ENCODE measurements around the gene WDR91.

The WDR91 gene

GRCh38 chr7:135246191-135246825, 35.0 kb upstream of the WDR91 start:
- TF ChIP-seq TAF1 (IDR thresholded peaks at IDR 0.05; ENCODE audit: low read depth) (no peak), TCF12 (IDR thresholded peaks at IDR 0.05; ENCODE audit: low read depth) (no peak), FOXM1 (IDR thresholded peaks at IDR 0.05; ENCODE audit: borderline replicate concordance, low read depth) (no peak), CEBPB (IDR thresholded peaks at IDR 0.05) (no peak), EP300 (IDR thresholded peaks at IDR 0.05; ENCODE audit: borderline replicate concordance) (no peak), EGR1 (IDR thresholded peaks at IDR 0.05) (no peak), NFIC (IDR thresholded peaks at IDR 0.05) (no peak), TEAD4 (IDR thresholded peaks at IDR 0.05) (no peak), ZBTB7A (IDR thresholded peaks at IDR 0.05; ENCODE audit: low read depth) (no peak), YY1 (IDR thresholded peaks at IDR 0.05; ENCODE audit: low read depth) (no peak), CREB1 (IDR thresholded peaks at IDR 0.05; ENCODE audit: low read depth) (no peak), MAX (IDR thresholded peaks at IDR 0.05) (no peak), RAD21 (IDR thresholded peaks at IDR 0.05; ENCODE audit: low read depth) (no peak), USF1 (IDR thresholded peaks at IDR 0.05) (no peak)

DNA sequence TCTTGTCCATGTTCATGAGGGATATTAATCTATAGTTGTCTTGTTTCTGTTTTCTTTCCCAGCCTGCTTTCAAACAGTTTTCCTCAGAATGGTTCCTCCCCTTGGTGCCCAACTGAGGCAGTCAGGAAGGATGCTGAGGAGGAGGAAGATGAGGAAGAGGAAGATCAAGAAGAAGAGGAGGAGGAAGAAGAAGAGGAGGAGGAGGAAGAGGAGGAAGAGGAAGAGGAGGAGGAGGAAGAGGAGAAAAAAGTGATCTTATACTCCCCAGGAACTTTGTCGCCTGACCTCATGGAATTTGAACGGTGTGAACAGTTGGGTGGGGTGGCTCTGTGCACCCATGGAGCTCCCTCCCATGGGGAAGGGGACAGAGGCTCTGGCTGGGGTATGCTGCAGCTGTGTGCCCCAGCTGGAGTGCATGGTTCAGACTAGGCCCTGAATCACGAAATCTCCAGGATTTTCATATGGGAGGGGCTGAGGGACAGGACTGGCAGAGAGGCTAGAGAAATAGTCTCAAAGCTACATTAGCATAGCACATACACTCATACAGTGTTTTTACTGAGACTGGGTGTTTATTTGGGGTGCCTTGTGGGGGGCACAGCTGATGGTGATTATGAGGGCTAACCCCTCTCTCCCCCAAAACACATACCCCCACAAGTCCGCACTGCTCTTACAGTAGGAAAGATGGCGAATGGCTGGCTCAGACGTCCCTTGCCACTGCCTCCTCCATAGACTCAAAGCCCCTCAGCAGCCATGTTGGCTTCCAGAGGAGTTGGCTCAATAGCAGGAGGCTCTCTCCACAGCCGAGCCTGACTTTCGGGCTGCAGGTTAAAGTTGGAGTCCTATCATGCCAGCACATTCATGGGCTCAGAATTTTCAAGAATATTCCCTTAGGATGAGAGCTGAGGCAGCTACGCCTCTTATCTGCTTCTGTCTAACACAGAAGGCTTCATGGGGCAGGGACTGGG, 34.2 kb upstream of the WDR91 start:
- TF ChIP-seq ZBTB7A (IDR thresholded peaks at IDR 0.05; ENCODE audit: low read depth) = no peak
- TF ChIP-seq EP300 (IDR thresholded peaks at IDR 0.05; ENCODE audit: borderline replicate concordance) = no peak
- TF ChIP-seq RAD21 (IDR thresholded peaks at IDR 0.05; ENCODE audit: low read depth) = no peak
- TF ChIP-seq CEBPB (IDR thresholded peaks at IDR 0.05) = no peak
- TF ChIP-seq NFIC (IDR thresholded peaks at IDR 0.05) = no peak
- TF ChIP-seq MAX (IDR thresholded peaks at IDR 0.05) = no peak
- TF ChIP-seq TAF1 (IDR thresholded peaks at IDR 0.05; ENCODE audit: low read depth) = no peak
- no peak for TF ChIP-seq FOXM1 (IDR thresholded peaks at IDR 0.05; ENCODE audit: borderline replicate concordance, low read depth)
- TF ChIP-seq TCF12 (IDR thresholded peaks at IDR 0.05; ENCODE audit: low read depth) = no peak
- no peak for TF ChIP-seq YY1 (IDR thresholded peaks at IDR 0.05; ENCODE audit: low read depth)
- TF ChIP-seq, protein P1, sequence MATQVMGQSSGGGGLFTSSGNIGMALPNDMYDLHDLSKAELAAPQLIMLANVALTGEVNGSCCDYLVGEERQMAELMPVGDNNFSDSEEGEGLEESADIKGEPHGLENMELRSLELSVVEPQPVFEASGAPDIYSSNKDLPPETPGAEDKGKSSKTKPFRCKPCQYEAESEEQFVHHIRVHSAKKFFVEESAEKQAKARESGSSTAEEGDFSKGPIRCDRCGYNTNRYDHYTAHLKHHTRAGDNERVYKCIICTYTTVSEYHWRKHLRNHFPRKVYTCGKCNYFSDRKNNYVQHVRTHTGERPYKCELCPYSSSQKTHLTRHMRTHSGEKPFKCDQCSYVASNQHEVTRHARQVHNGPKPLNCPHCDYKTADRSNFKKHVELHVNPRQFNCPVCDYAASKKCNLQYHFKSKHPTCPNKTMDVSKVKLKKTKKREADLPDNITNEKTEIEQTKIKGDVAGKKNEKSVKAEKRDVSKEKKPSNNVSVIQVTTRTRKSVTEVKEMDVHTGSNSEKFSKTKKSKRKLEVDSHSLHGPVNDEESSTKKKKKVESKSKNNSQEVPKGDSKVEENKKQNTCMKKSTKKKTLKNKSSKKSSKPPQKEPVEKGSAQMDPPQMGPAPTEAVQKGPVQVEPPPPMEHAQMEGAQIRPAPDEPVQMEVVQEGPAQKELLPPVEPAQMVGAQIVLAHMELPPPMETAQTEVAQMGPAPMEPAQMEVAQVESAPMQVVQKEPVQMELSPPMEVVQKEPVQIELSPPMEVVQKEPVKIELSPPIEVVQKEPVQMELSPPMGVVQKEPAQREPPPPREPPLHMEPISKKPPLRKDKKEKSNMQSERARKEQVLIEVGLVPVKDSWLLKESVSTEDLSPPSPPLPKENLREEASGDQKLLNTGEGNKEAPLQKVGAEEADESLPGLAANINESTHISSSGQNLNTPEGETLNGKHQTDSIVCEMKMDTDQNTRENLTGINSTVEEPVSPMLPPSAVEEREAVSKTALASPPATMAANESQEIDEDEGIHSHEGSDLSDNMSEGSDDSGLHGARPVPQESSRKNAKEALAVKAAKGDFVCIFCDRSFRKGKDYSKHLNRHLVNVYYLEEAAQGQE (IDR thresholded peaks at IDR 0.05; ENCODE audit: low read depth) = no peak
- TF ChIP-seq TEAD4 (IDR thresholded peaks at IDR 0.05) = no peak
- TF ChIP-seq CREB1 (IDR thresholded peaks at IDR 0.05; ENCODE audit: low read depth) = no peak
- TF ChIP-seq EGR1 (IDR thresholded peaks at IDR 0.05) = no peak

GRCh38 chr7:135242096-135242684, 30.9 kb upstream of the WDR91 start:
- TF ChIP-seq USF1 (IDR thresholded peaks at IDR 0.05) (no peak), YY1 (IDR thresholded peaks at IDR 0.05; ENCODE audit: low read depth) (no peak), TCF12 (IDR thresholded peaks at IDR 0.05; ENCODE audit: low read depth) (no peak), TEAD4 (IDR thresholded peaks at IDR 0.05) (no peak), FOXM1 (IDR thresholded peaks at IDR 0.05; ENCODE audit: borderline replicate concordance, low read depth) (no peak), NFIC (IDR thresholded peaks at IDR 0.05) (no peak), RAD21 (IDR thresholded peaks at IDR 0.05; ENCODE audit: low read depth) (no peak), MAX (IDR thresholded peaks at IDR 0.05) (no peak), CEBPB (IDR thresholded peaks at IDR 0.05) (no peak), TAF1 (IDR thresholded peaks at IDR 0.05; ENCODE audit: low read depth) (no peak), EP300 (IDR thresholded peaks at IDR 0.05; ENCODE audit: borderline replicate concordance) (no peak)
- TF ChIP-seq, protein P1 (IDR thresholded peaks at IDR 0.05; ENCODE audit: low read depth) = no peak

- TF ChIP-seq EGR1 (IDR thresholded peaks at IDR 0.05) = no peak
Measured at GRCh38 chr7:135240441-135240840, 29.1 kb upstream of the WDR91 start.

- TF ChIP-seq CEBPB (IDR thresholded peaks at IDR 0.05) = no peak
- TF ChIP-seq EGR1 (IDR thresholded peaks at IDR 0.05) = no peak
- no peak for TF ChIP-seq TCF12 (IDR thresholded peaks at IDR 0.05; ENCODE audit: low read depth)
- TF ChIP-seq TAF1 (IDR thresholded peaks at IDR 0.05; ENCODE audit: low read depth) = no peak
- no peak for TF ChIP-seq MAX (IDR thresholded peaks at IDR 0.05)
- TF ChIP-seq NFIC (IDR thresholded peaks at IDR 0.05) = no peak
- no peak for TF ChIP-seq FOXM1 (IDR thresholded peaks at IDR 0.05; ENCODE audit: borderline replicate concordance, low read depth)
- no peak for TF ChIP-seq ZBTB7A (IDR thresholded peaks at IDR 0.05; ENCODE audit: low read depth)
- TF ChIP-seq TEAD4 (IDR thresholded peaks at IDR 0.05) = no peak
- no peak for TF ChIP-seq RAD21 (IDR thresholded peaks at IDR 0.05; ENCODE audit: low read depth)
- TF ChIP-seq CREB1 (IDR thresholded peaks at IDR 0.05; ENCODE audit: low read depth) = no peak
- no peak for TF ChIP-seq YY1 (IDR thresholded peaks at IDR 0.05; ENCODE audit: low read depth)
- TF ChIP-seq, protein P1 (IDR thresholded peaks at IDR 0.05; ENCODE audit: low read depth) = no peak
- no peak for TF ChIP-seq EP300 (IDR thresholded peaks at IDR 0.05; ENCODE audit: borderline replicate concordance)
- no peak for TF ChIP-seq USF1 (IDR thresholded peaks at IDR 0.05)
Measured at GRCh38 chr7:135239263-135239662, 27.9 kb upstream of the WDR91 start.
